Fibroblast of lung (primary cell): Measurements from ENCODE around the gene SBNO1. TPM values are rescaled to one million over a fixed set of nuclear protein-coding genes. Genes with fewer than 3 reads are reported as not detected.

ENCODE experiments used
- DNase-seq, 2 donors: peaks; one replicate each; pipeline versions ENCODE4 v3.0.0 to v3.0.0-alpha.2; 2010; ENCODE audit warnings: low read depth in 2 of 2
- H2AFZ ChIP-seq: 2 replicates; pipeline ENCODE4 v1.5.1; 2012; ENCODE audit warnings: low read length, control low read depth, inconsistent platforms
- H3K27ac ChIP-seq: 2 replicates; pipeline ENCODE4 v1.5.1; 2011; ENCODE audit warnings: low read length, control low read depth; ENCODE audit not compliant: insufficient read depth
- H3K27me3 ChIP-seq: 2 replicates; pipeline ENCODE4 v1.5.1; 2011; ENCODE audit warnings: mild to moderate bottlenecking, low read length; ENCODE audit not compliant: control insufficient read depth, insufficient read depth
- H3K36me3 ChIP-seq: 2 replicates; pipeline ENCODE4 v1.5.1; 2011; ENCODE audit warnings: low read length; ENCODE audit not compliant: control insufficient read depth, insufficient read depth
- H3K4me1 ChIP-seq: 2 replicates; pipeline ENCODE4 v1.5.1; 2011; ENCODE audit warnings: low read length; ENCODE audit not compliant: control insufficient read depth, insufficient read depth; ENCODE audit errors: extremely low read depth
- H3K4me2 ChIP-seq: 2 replicates; pipeline ENCODE4 v1.5.1; 2011; ENCODE audit warnings: low read length, control low read depth; ENCODE audit not compliant: insufficient read depth; ENCODE audit errors: extremely low read depth
- H3K4me3 ChIP-seq, 4 experiments: fragments of 200-600 bp in 1 of 4; sonication (generic) in 1 of 4; replicated peaks in 1 of 4; 2 replicates each; pipeline ENCODE4 v1.5.1; 2011 to 2016; ENCODE audit warnings: low read length in 4 of 4, low read depth in 3 of 4, mild to moderate bottlenecking in 3 of 4, control low read depth in 2 of 4, inconsistent platforms in 1 of 4, mixed read lengths in 1 of 4; ENCODE audit not compliant: insufficient read depth in 1 of 4; ENCODE audit errors: control extremely low read depth in 1 of 4
- H3K79me2 ChIP-seq: 2 replicates; pipeline ENCODE4 v1.5.1; 2012; ENCODE audit warnings: mild to moderate bottlenecking, low read length, inconsistent platforms; ENCODE audit not compliant: control insufficient read depth, insufficient read depth
- H3K9ac ChIP-seq: 2 replicates; pipeline ENCODE4 v1.5.1; 2011; ENCODE audit warnings: mild to moderate bottlenecking, low read length, control low read depth; ENCODE audit not compliant: insufficient read depth
- H3K9me3 ChIP-seq: 2 replicates; pipeline ENCODE4 v1.5.1; 2012; ENCODE audit warnings: low read depth, low read length; ENCODE audit not compliant: control insufficient read depth, insufficient read depth
- H4K20me1 ChIP-seq: 2 replicates; pipeline ENCODE4 v1.5.1; 2011; ENCODE audit warnings: low read length; ENCODE audit not compliant: control insufficient read depth, insufficient read depth; ENCODE audit errors: extremely low read depth
- EZH2 ChIP-seq: IDR thresholded peaks from 2 replicates; pipeline ENCODE4 v1.5.1; 2012; ENCODE audit warnings: low read length, control low read depth, mild to moderate bottlenecking; ENCODE audit errors: missing control alignments
- polyA plus RNA-seq, 2 donors: library from polyadenylated mRNA; depleted of rRNA in 1 of 2; stranded (reverse) in 1 of 2; unstranded in 1 of 2; fragments of >200 nt; gene quantifications; 2 replicates each; pipeline ENCODE4 v1.2.1, GENCODE V29; 2011 to 2012; ENCODE audit warnings: missing spikeins in 1 of 2
- total RNA-seq: library from RNA; depleted of rRNA; stranded (reverse); fragments of >200 nt; gene quantifications from 2 replicates; pipeline ENCODE4 v1.2.1, GENCODE V29; 2014
- TF ChIP-seq, protein P1 (sequence below), 2 donors: IDR thresholded peaks in 1 of 2; conservative IDR thresholded peaks in 1 of 2; 1 replicate in 1 of 2; 2 replicates in 1 of 2; pipeline ENCODE4 v1.5.1; 2011 to 2012; ENCODE audit warnings: low read length in 2 of 2, control low read depth in 1 of 2, inconsistent platforms in 1 of 2, low read depth in 1 of 2, mild to moderate bottlenecking in 1 of 2

SBNO1 gene
- total and polyA plus RNA-seq, 2 donors (not counting 1 experiment from before 2014, with no cell fraction given): 15.6 to 20.8 TPM

DNA sequence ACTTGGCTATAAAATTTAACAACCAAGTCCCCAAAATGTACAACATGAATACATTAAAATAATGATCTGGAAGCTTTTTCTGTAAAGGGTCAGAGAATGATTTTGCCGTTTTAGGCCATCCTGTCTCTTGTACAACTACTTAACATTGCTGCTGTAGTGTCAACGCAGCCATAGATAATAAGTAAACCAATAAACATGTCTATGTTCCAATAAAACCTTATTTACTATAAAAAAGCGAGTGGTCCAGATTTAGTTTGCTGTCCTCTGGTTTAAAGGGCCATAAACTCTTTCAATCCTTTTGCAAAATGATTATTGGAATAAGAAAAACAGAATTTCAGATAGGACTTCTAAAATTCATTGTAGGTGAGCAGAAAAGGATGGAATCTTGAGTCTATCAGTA, 29.2 kb downstream of the SBNO1 start:
- TF ChIP-seq EZH2: no peak
- TF ChIP-seq, protein P1, sequence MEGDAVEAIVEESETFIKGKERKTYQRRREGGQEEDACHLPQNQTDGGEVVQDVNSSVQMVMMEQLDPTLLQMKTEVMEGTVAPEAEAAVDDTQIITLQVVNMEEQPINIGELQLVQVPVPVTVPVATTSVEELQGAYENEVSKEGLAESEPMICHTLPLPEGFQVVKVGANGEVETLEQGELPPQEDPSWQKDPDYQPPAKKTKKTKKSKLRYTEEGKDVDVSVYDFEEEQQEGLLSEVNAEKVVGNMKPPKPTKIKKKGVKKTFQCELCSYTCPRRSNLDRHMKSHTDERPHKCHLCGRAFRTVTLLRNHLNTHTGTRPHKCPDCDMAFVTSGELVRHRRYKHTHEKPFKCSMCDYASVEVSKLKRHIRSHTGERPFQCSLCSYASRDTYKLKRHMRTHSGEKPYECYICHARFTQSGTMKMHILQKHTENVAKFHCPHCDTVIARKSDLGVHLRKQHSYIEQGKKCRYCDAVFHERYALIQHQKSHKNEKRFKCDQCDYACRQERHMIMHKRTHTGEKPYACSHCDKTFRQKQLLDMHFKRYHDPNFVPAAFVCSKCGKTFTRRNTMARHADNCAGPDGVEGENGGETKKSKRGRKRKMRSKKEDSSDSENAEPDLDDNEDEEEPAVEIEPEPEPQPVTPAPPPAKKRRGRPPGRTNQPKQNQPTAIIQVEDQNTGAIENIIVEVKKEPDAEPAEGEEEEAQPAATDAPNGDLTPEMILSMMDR (conservative IDR thresholded peaks at IDR 0.05 in 1 of 2, IDR thresholded peaks at IDR 0.05 in 1 of 2; ENCODE audit: low read depth in 1 of 2, low read length in 2 of 2): no peak
- peaks cover 3% of the 10 kb centered on the region for H3K36me3 ChIP-seq

DNA sequence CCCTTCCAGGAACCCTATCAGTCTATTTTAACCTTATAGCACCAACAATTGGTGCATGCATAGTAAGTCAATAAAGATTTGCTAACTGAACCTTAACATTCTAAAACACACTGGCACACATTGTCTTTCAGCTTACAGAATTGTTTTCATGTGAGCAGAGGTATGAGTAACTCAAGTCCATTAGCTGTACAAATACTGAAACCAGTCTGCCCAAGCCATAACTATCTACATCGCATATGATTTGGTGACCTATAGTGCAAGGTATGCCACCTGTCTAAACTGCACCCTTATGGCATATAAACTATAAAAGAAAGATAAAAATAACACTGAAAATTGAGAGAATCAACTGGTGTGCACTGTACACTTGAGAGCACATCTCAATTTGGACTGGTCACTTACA, 34.8 kb downstream of the SBNO1 start:
- no peak for DNase-seq
- no peak overlapping the region for H3K27ac ChIP-seq
- no peaks in the 10 kb centered on the region for H4K20me1 ChIP-seq
- no peak overlapping the region for H3K4me3 ChIP-seq
- H3K4me1 ChIP-seq: no peaks in the 10 kb centered on the region
- no peaks in the 10 kb centered on the region for H3K27me3 ChIP-seq
- H2AFZ ChIP-seq: no peak overlapping the region
- no peak for TF ChIP-seq EZH2
- H3K79me2 ChIP-seq: no peaks in the 10 kb centered on the region
- no peaks in the 10 kb centered on the region for H3K9me3 ChIP-seq
- no peak overlapping the region for H3K4me2 ChIP-seq
- H3K9ac ChIP-seq: no peak overlapping the region
- peaks cover 9% of the 10 kb centered on the region for H3K36me3 ChIP-seq

More for the DNA sequence above, 29.2 kb downstream of the SBNO1 start:
- Histone ChIP-seq H3K27me3 (no peaks in the 10 kb centered on the region), H3K4me3 (no peak overlapping the region), H2AFZ (no peak overlapping the region), H3K9ac (no peak overlapping the region), H3K4me2 (no peak overlapping the region), H4K20me1 (no peaks in the 10 kb centered on the region), H3K9me3 (no peaks in the 10 kb centered on the region), H3K27ac (no peak overlapping the region), H3K79me2 (peaks cover 2% of the 10 kb centered on the region), H3K4me1 (no peaks in the 10 kb centered on the region)
- DNase-seq: no peak

DNA sequence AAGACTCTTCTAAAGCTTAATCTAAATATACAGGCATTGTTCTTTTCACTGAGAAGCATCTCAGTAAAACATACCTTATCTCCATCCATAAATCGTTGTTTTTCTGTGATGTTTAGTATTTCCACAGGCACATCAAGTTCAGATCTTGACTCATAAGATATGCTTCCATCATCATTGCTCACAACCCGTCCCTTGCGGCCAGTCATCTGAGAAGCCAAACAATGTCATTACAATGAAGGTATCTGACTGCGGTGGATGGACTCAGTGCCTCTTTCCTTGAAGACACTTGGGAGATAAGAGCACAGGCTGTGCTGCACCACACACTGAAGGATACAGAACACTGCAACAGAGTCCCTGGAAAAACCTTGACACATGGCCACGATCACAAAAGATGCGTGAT, 44.8 kb downstream of the SBNO1 start:
- no peak overlapping the region for H3K4me2 ChIP-seq
- H3K27me3 ChIP-seq: no peaks in the 10 kb centered on the region
- no peaks in the 10 kb centered on the region for H3K4me1 ChIP-seq
- no peaks in the 10 kb centered on the region for H3K79me2 ChIP-seq
- H2AFZ ChIP-seq: no peak overlapping the region
- no peak for DNase-seq
- H3K9me3 ChIP-seq: no peaks in the 10 kb centered on the region
- H3K27ac ChIP-seq: no peak overlapping the region
- no peak overlapping the region for H3K4me3 ChIP-seq
- no peak overlapping the region for H3K9ac ChIP-seq
- peaks cover 10% of the 10 kb centered on the region for H3K36me3 ChIP-seq
- no peaks in the 10 kb centered on the region for H4K20me1 ChIP-seq
- TF ChIP-seq, protein P1 (conservative IDR thresholded peaks at IDR 0.05 in 1 of 2, IDR thresholded peaks at IDR 0.05 in 1 of 2; ENCODE audit: low read depth in 1 of 2, low read length in 2 of 2): no peak
- no peak for TF ChIP-seq EZH2
